AG04450 (cell line): ENCODE data around the gene GGA2. TPM values are rescaled to one million over a fixed set of nuclear protein-coding genes. Genes with fewer than 3 reads are reported as not detected.

Experiments
- polyA plus RNA-seq: library from polyadenylated mRNA; depleted of rRNA; stranded (reverse); fragments of >200 nt; gene quantifications from 2 replicates; pipeline ENCODE4 v1.2.3, GENCODE V29; 2011; rRNA removed
- small RNA-seq: library from RNA; depleted of rRNA; stranded (forward); fragments of <200 nt; gene quantifications from one replicate; pipeline ENCODE3, GENCODE V24; 2012; ENCODE audit warnings: low read depth; ENCODE audit not compliant: insufficient read length

The GGA2 gene
- polyA plus RNA-seq, 1 experiment = 42.5 TPM

Small RNA genes within 50 kb of the gene (small RNA-seq; reads per million reads assigned to genes)
- not detected for gene RF00072

Other genes with a start within 250 kb of the GGA2 start
- not detected in 2 replicates for gene SCNN1B, start 208.2 kb downstream of the GGA2 start, polyA plus RNA-seq
- 19.6 and 24.5 TPM in 2 replicates for gene COG7, start 57.3 kb downstream of the GGA2 start, polyA plus RNA-seq
- 36.0 and 42.7 TPM in 2 replicates for gene EARS2, start 46.9 kb upstream of the GGA2 start, polyA plus RNA-seq
- 92.4 and 101 TPM in 2 replicates for gene UBFD1, start 47.2 kb upstream of the GGA2 start, polyA plus RNA-seq
- 97.6 and 130 TPM in 2 replicates for gene NDUFAB1, start 85.8 kb upstream of the GGA2 start, polyA plus RNA-seq
- gene PALB2, start 130.8 kb upstream of the GGA2 start, polyA plus RNA-seq = 5.3 and 6.5 TPM in 2 replicates
- gene DCTN5, start 131.0 kb upstream of the GGA2 start, polyA plus RNA-seq = 86.3 and 92.1 TPM in 2 replicates
- 10.7 and 11.6 TPM in 2 replicates for gene PLK1, start 168.4 kb upstream of the GGA2 start, polyA plus RNA-seq
- 0.12 and 0.14 TPM in 2 replicates for gene ERN2, start 202.7 kb upstream of the GGA2 start, polyA plus RNA-seq
- gene CHP2, start 244.5 kb upstream of the GGA2 start, polyA plus RNA-seq = not detected in 2 replicates